NCI-H1694 treated with DMSO at 0.1 percent for 48 hours (cell line): Measurements from ENCODE around the gene ECD.

Experiments
- DNase-seq: peaks from one replicate; lab custom pipeline; 2025; lab: John Stamatoyannopoulos, UW

ECD gene

GRCh38 chr10:73096449-73097304 lies 71.1 kb downstream of the ECD start, which contains the start of gene P4HA1:
P4HA1 (minus strand) TSS chr10:73096866; CDS start chr10:73074883, 21,983 bp downstream.
- DNase-seq: peak; percentile 86

GRCh38 chr10:73096041-73096448 lies 71.8 kb downstream of the ECD start:
- peak; percentile 38 for DNase-seq

GRCh38 chr10:73095481-73096021 lies 72.3 kb downstream of the ECD start:
- peak; percentile 38 for DNase-seq

- DNase-seq: no peak
These were observed 72.8 kb downstream of the ECD start for GRCh38 chr10:73094986-73095480.

GRCh38 chr10:73093922-73094850 lies 73.6 kb downstream of the ECD start:
- no peak for DNase-seq

- DNase-seq: no peak
These were observed 75.0 kb downstream of the ECD start for GRCh38 chr10:73092830-73093229.

- no peak for DNase-seq
These were observed 79.5 kb downstream of the ECD start for GRCh38 chr10:73088304-73088703.

GRCh38 chr10:73086816-73087215 lies 81.0 kb downstream of the ECD start:
- DNase-seq: no peak

GRCh38 chr10:73084209-73084608 lies 83.6 kb downstream of the ECD start:
- DNase-seq: no peak
